ENCODE measurements around the gene SLC51B. TPM values are rescaled to one million over a fixed set of nuclear protein-coding genes. Genes with fewer than 3 reads are reported as not detected.

SLC51B gene
- polyA plus RNA-seq, 1 donor from 2014 or later, result not detected

DNA sequence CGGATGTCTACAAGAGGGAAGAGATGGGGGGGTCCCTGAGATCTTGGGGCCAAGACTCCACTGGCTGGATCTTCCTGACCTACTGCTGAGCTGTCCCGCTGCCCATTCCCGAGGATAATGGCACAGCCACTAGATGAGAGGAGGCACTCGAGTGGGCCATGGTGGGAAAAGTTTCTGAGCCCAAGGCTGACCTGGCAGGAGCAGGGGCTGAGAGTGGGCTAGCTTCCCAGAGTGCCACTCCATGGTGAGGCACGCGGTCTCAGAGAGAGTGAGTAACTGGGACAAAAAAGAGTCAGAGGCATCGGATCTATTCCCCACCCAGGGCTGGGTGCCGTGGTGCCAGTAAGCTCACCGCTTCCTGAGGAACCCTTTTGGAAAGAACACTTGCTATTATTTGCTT is 10.9 kb downstream of the SLC51B start:
- no peak overlapping the region for H3K27ac ChIP-seq (ENCODE audit: low read length)
- no peak overlapping the region for H3K4me2 ChIP-seq (ENCODE audit: low read length)

DNA sequence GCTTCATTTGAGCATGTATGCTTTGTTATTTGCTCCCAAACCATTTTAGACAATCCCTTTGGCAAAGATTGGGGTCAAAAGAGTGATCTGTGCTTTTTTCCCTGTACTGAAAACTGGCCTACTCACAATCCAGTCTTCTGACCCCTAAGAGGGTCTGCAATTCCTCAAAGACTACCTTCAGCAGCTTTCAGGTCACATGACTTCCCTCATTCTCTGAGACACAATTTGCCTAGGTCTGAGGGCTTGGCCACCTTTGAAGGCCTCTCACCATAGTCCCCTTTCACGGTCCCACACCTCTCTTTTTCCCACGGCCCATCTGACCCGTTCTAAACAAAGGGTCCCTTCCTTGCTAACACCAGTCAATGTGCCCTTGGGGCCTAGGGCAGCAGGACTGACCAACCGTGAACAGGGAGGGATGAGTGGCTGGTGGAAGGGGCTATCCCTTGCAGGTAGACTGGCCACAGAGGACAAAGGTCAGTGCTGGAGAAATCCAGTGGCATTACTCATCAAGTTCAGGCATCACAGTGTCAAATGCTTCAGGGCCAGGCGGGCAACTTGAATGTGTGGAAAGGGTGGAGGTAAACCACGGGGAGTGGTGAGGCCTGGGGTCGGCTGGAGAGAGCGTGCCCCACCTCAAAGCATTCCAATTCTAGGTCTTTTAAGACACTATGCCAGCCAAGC is 11.8 kb downstream of the SLC51B start:
- no peak overlapping the region for H3K27ac ChIP-seq (ENCODE audit: low read length)
- no peak overlapping the region for H3K4me3 ChIP-seq (ENCODE audit: low read length)
- H2AFZ ChIP-seq (ENCODE audit: low read depth, low read length), result no peak overlapping the region
- no peaks in the 10 kb centered on the region for H3K9me3 ChIP-seq (ENCODE audit: low read length)
- no peaks in the 10 kb centered on the region for H4K20me1 ChIP-seq (ENCODE audit: insufficient read depth)
- no peak overlapping the region for H3K4me2 ChIP-seq (ENCODE audit: low read length)
- no peaks in the 10 kb centered on the region for H3K27me3 ChIP-seq (ENCODE audit: insufficient read depth, low read depth, low read length)
- no peaks in the 10 kb centered on the region for H3K36me3 ChIP-seq (ENCODE audit: insufficient read depth, low read length)
- H3K9ac ChIP-seq (ENCODE audit: low read length), result no peak overlapping the region
- no peaks in the 10 kb centered on the region for H3F3A ChIP-seq (ENCODE audit: insufficient read depth, low read length, poor library complexity, severe bottlenecking)
- no peaks in the 10 kb centered on the region for H3K9me2 ChIP-seq (ENCODE audit: insufficient read depth, low read length)
- no peak for TF ChIP-seq SMC3 (conservative IDR thresholded peaks at IDR 0.05; ENCODE audit: poor library complexity)
- no peak for TF ChIP-seq POLR2AphosphoS5 (IDR thresholded peaks at IDR 0.05)
- TF ChIP-seq, protein P1, sequence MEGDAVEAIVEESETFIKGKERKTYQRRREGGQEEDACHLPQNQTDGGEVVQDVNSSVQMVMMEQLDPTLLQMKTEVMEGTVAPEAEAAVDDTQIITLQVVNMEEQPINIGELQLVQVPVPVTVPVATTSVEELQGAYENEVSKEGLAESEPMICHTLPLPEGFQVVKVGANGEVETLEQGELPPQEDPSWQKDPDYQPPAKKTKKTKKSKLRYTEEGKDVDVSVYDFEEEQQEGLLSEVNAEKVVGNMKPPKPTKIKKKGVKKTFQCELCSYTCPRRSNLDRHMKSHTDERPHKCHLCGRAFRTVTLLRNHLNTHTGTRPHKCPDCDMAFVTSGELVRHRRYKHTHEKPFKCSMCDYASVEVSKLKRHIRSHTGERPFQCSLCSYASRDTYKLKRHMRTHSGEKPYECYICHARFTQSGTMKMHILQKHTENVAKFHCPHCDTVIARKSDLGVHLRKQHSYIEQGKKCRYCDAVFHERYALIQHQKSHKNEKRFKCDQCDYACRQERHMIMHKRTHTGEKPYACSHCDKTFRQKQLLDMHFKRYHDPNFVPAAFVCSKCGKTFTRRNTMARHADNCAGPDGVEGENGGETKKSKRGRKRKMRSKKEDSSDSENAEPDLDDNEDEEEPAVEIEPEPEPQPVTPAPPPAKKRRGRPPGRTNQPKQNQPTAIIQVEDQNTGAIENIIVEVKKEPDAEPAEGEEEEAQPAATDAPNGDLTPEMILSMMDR (IDR thresholded peaks at IDR 0.05; ENCODE audit: poor library complexity, severe bottlenecking), result no peak
- TF ChIP-seq TAF1 (IDR thresholded peaks at IDR 0.05; ENCODE audit: low read depth), result no peak
- no peak for TF ChIP-seq EZH2 (IDR thresholded peaks at IDR 0.05; ENCODE audit: borderline replicate concordance, insufficient read depth, low read length, poor library complexity, severe bottlenecking)
- TF ChIP-seq MXI1 (conservative IDR thresholded peaks at IDR 0.05; ENCODE audit: poor library complexity, severe bottlenecking), result no peak
- no peak for TF ChIP-seq EP300 (conservative IDR thresholded peaks at IDR 0.05; ENCODE audit: poor library complexity, severe bottlenecking)
- TF ChIP-seq RAD21 (conservative IDR thresholded peaks at IDR 0.05), result no peak
- TF ChIP-seq, protein P2, sequence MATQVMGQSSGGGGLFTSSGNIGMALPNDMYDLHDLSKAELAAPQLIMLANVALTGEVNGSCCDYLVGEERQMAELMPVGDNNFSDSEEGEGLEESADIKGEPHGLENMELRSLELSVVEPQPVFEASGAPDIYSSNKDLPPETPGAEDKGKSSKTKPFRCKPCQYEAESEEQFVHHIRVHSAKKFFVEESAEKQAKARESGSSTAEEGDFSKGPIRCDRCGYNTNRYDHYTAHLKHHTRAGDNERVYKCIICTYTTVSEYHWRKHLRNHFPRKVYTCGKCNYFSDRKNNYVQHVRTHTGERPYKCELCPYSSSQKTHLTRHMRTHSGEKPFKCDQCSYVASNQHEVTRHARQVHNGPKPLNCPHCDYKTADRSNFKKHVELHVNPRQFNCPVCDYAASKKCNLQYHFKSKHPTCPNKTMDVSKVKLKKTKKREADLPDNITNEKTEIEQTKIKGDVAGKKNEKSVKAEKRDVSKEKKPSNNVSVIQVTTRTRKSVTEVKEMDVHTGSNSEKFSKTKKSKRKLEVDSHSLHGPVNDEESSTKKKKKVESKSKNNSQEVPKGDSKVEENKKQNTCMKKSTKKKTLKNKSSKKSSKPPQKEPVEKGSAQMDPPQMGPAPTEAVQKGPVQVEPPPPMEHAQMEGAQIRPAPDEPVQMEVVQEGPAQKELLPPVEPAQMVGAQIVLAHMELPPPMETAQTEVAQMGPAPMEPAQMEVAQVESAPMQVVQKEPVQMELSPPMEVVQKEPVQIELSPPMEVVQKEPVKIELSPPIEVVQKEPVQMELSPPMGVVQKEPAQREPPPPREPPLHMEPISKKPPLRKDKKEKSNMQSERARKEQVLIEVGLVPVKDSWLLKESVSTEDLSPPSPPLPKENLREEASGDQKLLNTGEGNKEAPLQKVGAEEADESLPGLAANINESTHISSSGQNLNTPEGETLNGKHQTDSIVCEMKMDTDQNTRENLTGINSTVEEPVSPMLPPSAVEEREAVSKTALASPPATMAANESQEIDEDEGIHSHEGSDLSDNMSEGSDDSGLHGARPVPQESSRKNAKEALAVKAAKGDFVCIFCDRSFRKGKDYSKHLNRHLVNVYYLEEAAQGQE (IDR thresholded peaks at IDR 0.05; ENCODE audit: borderline replicate concordance), result no peak
- H3K79me2 ChIP-seq (replicated peaks; ENCODE audit: insufficient read depth, low read length), result no peaks in the 10 kb centered on the region

More for the DNA sequence above, 10.9 kb downstream of the SLC51B start:
- Histone ChIP-seq H3K27me3 (ENCODE audit: insufficient read depth, low read depth, low read length) (no peaks in the 10 kb centered on the region), H3F3A (ENCODE audit: insufficient read depth, low read length, poor library complexity, severe bottlenecking) (no peaks in the 10 kb centered on the region), H2AFZ (ENCODE audit: low read depth, low read length) (no peak overlapping the region), H3K9me3 (ENCODE audit: low read length) (no peaks in the 10 kb centered on the region), H3K9ac (ENCODE audit: low read length) (no peak overlapping the region), H3K9me2 (ENCODE audit: insufficient read depth, low read length) (no peaks in the 10 kb centered on the region), H3K79me2 (replicated peaks; ENCODE audit: insufficient read depth, low read length) (no peaks in the 10 kb centered on the region), H3K36me3 (ENCODE audit: insufficient read depth, low read length) (no peaks in the 10 kb centered on the region), H3K4me3 (ENCODE audit: low read length) (no peak overlapping the region), H4K20me1 (ENCODE audit: insufficient read depth) (no peaks in the 10 kb centered on the region)
- no peak for TF ChIP-seq SMC3 (conservative IDR thresholded peaks at IDR 0.05; ENCODE audit: poor library complexity)
- TF ChIP-seq RAD21 (conservative IDR thresholded peaks at IDR 0.05), result no peak
- no peak for TF ChIP-seq TAF1 (IDR thresholded peaks at IDR 0.05; ENCODE audit: low read depth)
- no peak for TF ChIP-seq EP300 (conservative IDR thresholded peaks at IDR 0.05; ENCODE audit: poor library complexity, severe bottlenecking)
- no peak for TF ChIP-seq EZH2 (IDR thresholded peaks at IDR 0.05; ENCODE audit: borderline replicate concordance, insufficient read depth, low read length, poor library complexity, severe bottlenecking)
- TF ChIP-seq, protein P1 (IDR thresholded peaks at IDR 0.05; ENCODE audit: poor library complexity, severe bottlenecking), result no peak
- TF ChIP-seq, protein P2 (IDR thresholded peaks at IDR 0.05; ENCODE audit: borderline replicate concordance), result no peak
- no peak for TF ChIP-seq POLR2AphosphoS5 (IDR thresholded peaks at IDR 0.05)
- no peak for TF ChIP-seq MXI1 (conservative IDR thresholded peaks at IDR 0.05; ENCODE audit: poor library complexity, severe bottlenecking)

Measured in neural cell (in vitro differentiated cells).